Stimulated activated CD4-positive, alpha-beta T cell treated with anti-CD3 and anti-CD28 coated beads, Interleukin-4, amount 100 ng/mL, for 48 hours (primary cell): Measurements from ENCODE around the gene THAP2.

Experiments
- DNase-seq, 2 donors: peaks; one replicate each; pipeline ENCODE4 v3.0.0-alpha.2; 2020; ENCODE audit warnings: low read depth in 2 of 2

Gene THAP2

GRCh38 chr12:71703206-71703605 is 39.1 kb downstream of the THAP2 start:
- DNase-seq: no peak

GRCh38 chr12:71704920-71705319 is 40.8 kb downstream of the THAP2 start:
- no peak for DNase-seq

- DNase-seq: no peak
These were observed 44.6 kb downstream of the THAP2 start for GRCh38 chr12:71708658-71709057.

- no peak for DNase-seq
These were observed 46.4 kb downstream of the THAP2 start for GRCh38 chr12:71710276-71711125.

- no peak for DNase-seq
These were observed 54.5 kb downstream of the THAP2 start for GRCh38 chr12:71718611-71719010.

- no peak for DNase-seq
These were observed 55.7 kb downstream of the THAP2 start for GRCh38 chr12:71719647-71720370.

- DNase-seq: no peak
These were observed 57.8 kb downstream of the THAP2 start for GRCh38 chr12:71721783-71722505.

- DNase-seq: no peak
These were observed 60.9 kb downstream of the THAP2 start for GRCh38 chr12:71725011-71725410.

GRCh38 chr12:71726548-71726947 is 62.4 kb downstream of the THAP2 start:
- DNase-seq: no peak

GRCh38 chr12:71727958-71728357 is 63.9 kb downstream of the THAP2 start:
- no peak for DNase-seq
